Astrocyte (in vitro differentiated cells and primary cell): Measurements from ENCODE around the gene KCNAB1.

Source experiments
- CTCF ChIP-seq: IDR thresholded peaks from 2 replicates; pipeline ENCODE4 v1.5.1; 2011; ENCODE audit warnings: low read depth, mild to moderate bottlenecking, inconsistent platforms, low read length, moderate library complexity; ENCODE audit not compliant: insufficient read depth
- EZH2 ChIP-seq: IDR thresholded peaks from 2 replicates; pipeline ENCODE4 v1.6.1; 2012; ENCODE audit warnings: mild to moderate bottlenecking, low read length, inconsistent platforms; ENCODE audit not compliant: insufficient read depth

DNA sequence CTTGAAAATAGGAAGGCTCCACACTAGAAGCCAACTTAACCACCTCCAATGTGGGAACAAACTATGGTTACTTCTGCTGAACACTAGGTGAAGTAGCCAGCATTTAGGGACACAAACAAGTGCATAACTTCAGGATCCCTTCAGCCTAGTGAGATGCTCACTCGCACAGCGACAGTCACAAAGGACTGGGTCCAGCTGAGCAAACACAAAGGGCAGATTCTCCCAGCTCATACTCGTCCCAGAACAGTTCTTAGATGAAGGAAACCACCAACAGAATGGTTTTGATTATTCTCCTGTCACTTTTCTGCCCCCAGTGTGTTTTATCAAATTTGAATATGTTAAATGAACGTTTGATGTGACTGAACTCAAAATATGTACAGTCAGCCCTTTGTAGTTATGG lies 201.6 kb downstream of the KCNAB1 start:
- no peak for TF ChIP-seq CTCF
- no peak for TF ChIP-seq EZH2
